ENCODE results near the gene FUCA2.

DNA sequence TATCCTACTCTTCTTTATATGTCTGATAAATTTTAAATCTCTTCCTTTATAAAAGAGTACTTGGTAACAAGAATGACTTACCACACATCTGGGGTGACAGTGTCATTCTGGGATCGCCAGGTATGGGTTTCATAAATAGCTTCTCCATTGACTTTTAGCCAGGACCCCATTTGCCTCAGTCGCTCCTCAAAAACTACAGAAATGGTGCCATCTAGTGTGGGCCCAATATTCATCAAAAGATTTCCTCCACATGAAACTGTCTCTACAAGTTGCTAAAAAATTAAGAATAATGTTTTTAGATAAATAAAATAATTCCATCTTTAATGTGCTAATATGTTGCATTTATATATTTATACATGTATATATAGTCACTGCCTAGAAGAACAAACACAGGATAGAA, 9.7 kb downstream of the FUCA2 start:
- TF ChIP-seq POLR2AphosphoS5 (IDR thresholded peaks at IDR 0.05) = no peak
- TF ChIP-seq CTCF (IDR thresholded peaks at IDR 0.05) = no peak
